H1 (cell line): Measurements from ENCODE around the gene TMBIM6. TPM values are rescaled to one million over a fixed set of nuclear protein-coding genes. Genes with fewer than 3 reads are reported as not detected.

Experiments used
- CTCF ChIA-PET: fragments of 300-600 bp; sonication (Branson Sonifier 250); formaldehyde crosslinking; loops from one replicate; lab custom pipeline; 2021; ENCODE audit not compliant: partially characterized antibody; lab: Charles Lee
- POLR2A ChIA-PET: fragments of 300-600 bp; sonication (Branson Sonifier 250); formaldehyde crosslinking; loops from one replicate; lab custom pipeline; 2021; ENCODE audit warnings: inconsistent platforms; ENCODE audit not compliant: partially characterized antibody; lab: Charles Lee
- DNase-seq, 2 experiments: peaks; one replicate each; pipeline versions ENCODE4 v3.0.0 to v3.0.0-alpha.2; 2010 to 2022; ENCODE audit warnings: low spot score in 2 of 2, low read depth in 1 of 2, mixed read lengths in 1 of 2
- FAIRE-seq: peaks from 2 replicates; lab custom pipeline; 2011; peaks lifted over from hg19 to GRCh38; lab: Jason Lieb, UNC
- H2AFZ ChIP-seq: 2 replicates; pipeline ENCODE4 v1.8.1; 2012; ENCODE audit warnings: low read length, inconsistent platforms
- H2AK5ac ChIP-seq: 2 replicates; pipeline ENCODE4 v1.6.1; 2013; ENCODE audit warnings: low read depth, low read length
- H2BK120ac ChIP-seq: replicated peaks from 2 replicates; pipeline ENCODE3; 2013; ENCODE audit warnings: low read depth, low read length, inconsistent platforms
- H2BK12ac ChIP-seq: 2 replicates; pipeline ENCODE4 v1.6.1; 2013; ENCODE audit warnings: low read depth, low read length
- H2BK15ac ChIP-seq: 2 replicates; pipeline ENCODE4 v1.6.1; 2013; ENCODE audit warnings: low read length
- H2BK20ac ChIP-seq: 2 replicates; pipeline ENCODE4 v1.6.1; 2013; ENCODE audit warnings: low read length
- H2BK5ac ChIP-seq: 2 replicates; pipeline ENCODE4 v1.6.1; 2013; ENCODE audit warnings: low read depth, low read length
- H3K14ac ChIP-seq: 2 replicates; pipeline ENCODE4 v1.6.1; 2013; ENCODE audit warnings: inconsistent platforms; ENCODE audit not compliant: insufficient read length
- H3K18ac ChIP-seq: 2 replicates; pipeline ENCODE4 v1.6.1; 2013; ENCODE audit warnings: low read length; ENCODE audit errors: extremely low read depth
- H3K23ac ChIP-seq: 2 replicates; pipeline ENCODE4 v1.6.1; 2013; ENCODE audit warnings: inconsistent platforms; ENCODE audit not compliant: insufficient read length
- H3K23me2 ChIP-seq: 2 replicates; pipeline ENCODE4 v1.6.1; 2013; ENCODE audit warnings: low read depth, low read length
- H3K27ac ChIP-seq: 2 replicates; pipeline ENCODE4 v1.6.1; 2011; ENCODE audit warnings: low read depth, low read length, inconsistent platforms
- H3K27me3 ChIP-seq, 4 experiments: replicated peaks in 1 of 4; 1 replicate in 1 of 4; 2 replicates in 3 of 4; pipeline versions ENCODE4 v1.6.1 to v1.8.1; 2011 to 2013; ENCODE audit warnings: low read length in 3 of 4, mild to moderate bottlenecking in 3 of 4, inconsistent platforms in 2 of 4, mixed read lengths in 2 of 4, moderate library complexity in 1 of 4; ENCODE audit not compliant: control insufficient read depth in 3 of 4, insufficient read depth in 3 of 4; ENCODE audit errors: extremely low read depth in 1 of 4
- H3K36me3 ChIP-seq, 4 experiments: 2 replicates each; pipeline versions ENCODE4 v1.6.1 to v1.8.1; 2011 to 2013; ENCODE audit warnings: mild to moderate bottlenecking in 4 of 4, low read length in 3 of 4, moderate library complexity in 2 of 4, control low read depth in 1 of 4, inconsistent platforms in 1 of 4; ENCODE audit not compliant: insufficient read depth in 4 of 4, control insufficient read depth in 2 of 4
- H3K4ac ChIP-seq: replicated peaks from 2 replicates; pipeline ENCODE3; 2013; ENCODE audit warnings: low read length, low read depth, mixed read lengths, inconsistent platforms; ENCODE audit not compliant: insufficient read length
- H3K4me1 ChIP-seq, 4 experiments: replicated peaks in 1 of 4; 1 replicate in 1 of 4; 2 replicates in 3 of 4; pipeline versions ENCODE4 v1.6.1 to v1.8.1; 2011 to 2013; ENCODE audit warnings: low read length in 3 of 4, inconsistent platforms in 2 of 4, mixed read lengths in 1 of 4; ENCODE audit not compliant: insufficient read depth in 4 of 4, control insufficient read depth in 3 of 4
- H3K4me2 ChIP-seq, 2 experiments: 2 replicates each; pipeline versions ENCODE4 v1.6.1 to v1.8.1; 2011 to 2013; ENCODE audit warnings: low read depth in 2 of 2, low read length in 2 of 2, control low read depth in 1 of 2, inconsistent platforms in 1 of 2, mild to moderate bottlenecking in 1 of 2; ENCODE audit not compliant: insufficient read depth in 1 of 2
- H3K4me3 ChIP-seq, 4 experiments: fragments of 200-600, 300-600 bp in 1 of 4; sonication (generic), shearing (Covaris generic), sonication (Bioruptor Twin) in 1 of 4; 2 replicates each; pipeline versions ENCODE4 v1.5.1 to v1.8.1; 2011 to 2016; ENCODE audit warnings: low read length in 4 of 4, low read depth in 3 of 4, control low read depth in 2 of 4, inconsistent platforms in 2 of 4, mild to moderate bottlenecking in 2 of 4, mixed read lengths in 1 of 4, moderate library complexity in 1 of 4; ENCODE audit not compliant: insufficient read depth in 2 of 4; ENCODE audit errors: extremely low read depth in 1 of 4
- H3K56ac ChIP-seq: replicated peaks from 2 replicates; pipeline ENCODE3; 2013; ENCODE audit warnings: low read depth, mild to moderate bottlenecking, mixed read lengths, low read length, inconsistent platforms; ENCODE audit not compliant: insufficient read length
- H3K79me1 ChIP-seq: 2 replicates; pipeline ENCODE4 v1.6.1; 2013; ENCODE audit warnings: low read depth, low read length, control low read depth
- H3K79me2 ChIP-seq, 2 experiments: 2 replicates each; pipeline versions ENCODE4 v1.6.1 to v1.8.1; 2012 to 2013; ENCODE audit warnings: low read length in 2 of 2, mild to moderate bottlenecking in 2 of 2, inconsistent platforms in 1 of 2; ENCODE audit not compliant: insufficient read depth in 2 of 2, control insufficient read depth in 1 of 2
- H3K9ac ChIP-seq, 4 experiments: replicated peaks in 1 of 4; 1 replicate in 1 of 4; 2 replicates in 3 of 4; pipeline versions ENCODE4 v1.6.1 to v1.8.1; 2011 to 2013; ENCODE audit warnings: low read depth in 3 of 4, low read length in 3 of 4, control low read depth in 2 of 4, mild to moderate bottlenecking in 2 of 4, moderate library complexity in 2 of 4, inconsistent platforms in 1 of 4; ENCODE audit errors: extremely low read depth in 1 of 4
- H3K9me3 ChIP-seq, 2 experiments: 2 replicates each; pipeline versions ENCODE4 v1.6.1 to v1.8.1; 2012 to 2013; ENCODE audit warnings: mild to moderate bottlenecking in 2 of 2, moderate library complexity in 2 of 2, control low read depth in 1 of 2, inconsistent platforms in 1 of 2, low read depth in 1 of 2, low read length in 1 of 2, mixed read lengths in 1 of 2; ENCODE audit not compliant: insufficient read depth in 2 of 2
- H4K20me1 ChIP-seq, 2 experiments: replicated peaks in 1 of 2; 2 replicates each; pipeline versions ENCODE3 to v1.8.1; 2011 to 2013; ENCODE audit warnings: inconsistent platforms in 2 of 2, low read length in 2 of 2, mild to moderate bottlenecking in 1 of 2; ENCODE audit not compliant: insufficient read depth in 2 of 2, control insufficient read depth in 1 of 2
- H4K5ac ChIP-seq: 2 replicates; pipeline ENCODE4 v1.6.1; 2013; ENCODE audit warnings: low read length, low read depth, mixed read lengths, inconsistent platforms; ENCODE audit not compliant: insufficient read length
- H4K8ac ChIP-seq: 2 replicates; pipeline ENCODE4 v1.8.0; 2013; ENCODE audit warnings: mild to moderate bottlenecking, moderate library complexity, low read length, inconsistent platforms; ENCODE audit not compliant: insufficient read depth; ENCODE audit errors: extremely low read depth
- H4K91ac ChIP-seq: replicated peaks from 2 replicates; pipeline ENCODE3; 2013; ENCODE audit warnings: low read length, mixed read lengths, inconsistent platforms; ENCODE audit not compliant: insufficient read length
- RAD21 ChIP-seq, 2 experiments: IDR thresholded peaks in 1 of 2; conservative IDR thresholded peaks in 1 of 2; 2 replicates each; pipeline ENCODE4 v1.6.1; 2011; ENCODE audit warnings: low read depth in 2 of 2, low read length in 2 of 2, improper control_type of control experiment in 1 of 2, inconsistent platforms in 1 of 2, mild to moderate bottlenecking in 1 of 2, moderate library complexity in 1 of 2
- ZNF274 ChIP-seq: IDR thresholded peaks from 2 replicates; pipeline ENCODE4 v1.7.0; 2012; ENCODE audit warnings: low read length, borderline replicate concordance; ENCODE audit errors: extremely low read depth
- WGBS, 2 experiments: shearing (Covaris generic) in 1 of 2; methylation state at CpG; one replicate each; pipeline versions ENCODE4 v1.1.6 to v1.1.7; 2013 to 2015; ENCODE audit warnings: low lambda C conversion rate in 2 of 2, mixed read lengths in 2 of 2, inconsistent platforms in 1 of 2, low coverage in 1 of 2, missing lambda C conversion rate in 1 of 2; ENCODE audit not compliant: insufficient replicate concordance in 2 of 2, insufficient coverage in 1 of 2, insufficient read length in 1 of 2; ENCODE audit errors: extremely low coverage in 1 of 2, missing lambda C conversion rate in 1 of 2; 5-methylcytosine and 5-hydroxymethylcytosine counted together
- polyA plus RNA-seq, 7 experiments: library from polyadenylated mRNA; depleted of rRNA in 3 of 7; stranded (reverse) in 5 of 7; unstranded in 2 of 7; fragments of >200 nt in 5 of 7; fragments of 200-250 nt in 2 of 7; gene quantifications; 1 replicate in 5 of 7; 2 replicates in 1 of 7; 4 replicates in 1 of 7; pipeline versions ENCODE4 v1.2.1 to v1.2.3, GENCODE V29; 2011 to 2013; ENCODE audit warnings: missing spikeins in 2 of 7, mixed read lengths in 2 of 7
- total RNA-seq: library from RNA; stranded (reverse); fragmentation: NEBNext Ultra II Directional; extraction: Animal tissue kit (Norgen Biotek cat#: 25700); gene quantifications from 2 replicates; pipeline ENCODE4 v1.2.1, GENCODE V29; 2021
- TF ChIP-seq, protein P1 (sequence below), 3 experiments: IDR thresholded peaks; 1 replicate in 2 of 3; 2 replicates in 1 of 3; pipeline versions ENCODE4 v1.5.1 to v1.6.1; 2011; ENCODE audit warnings: low read length in 3 of 3, mild to moderate bottlenecking in 3 of 3, inconsistent platforms in 2 of 3, low read depth in 1 of 3, moderate library complexity in 1 of 3; ENCODE audit not compliant: insufficient read depth in 1 of 3; ENCODE audit errors: control extremely low read depth in 1 of 3
- TF ChIP-seq, protein P2 (sequence below): IDR thresholded peaks from 2 replicates; pipeline ENCODE4 v1.6.1; 2012; ENCODE audit warnings: inconsistent platforms

Gene TMBIM6
- total and polyA plus RNA-seq, 2 of the 8 experiments (the other 6 are each of a cell fraction or from before 2014, with no cell fraction given): 423 to 556 TPM

DNA sequence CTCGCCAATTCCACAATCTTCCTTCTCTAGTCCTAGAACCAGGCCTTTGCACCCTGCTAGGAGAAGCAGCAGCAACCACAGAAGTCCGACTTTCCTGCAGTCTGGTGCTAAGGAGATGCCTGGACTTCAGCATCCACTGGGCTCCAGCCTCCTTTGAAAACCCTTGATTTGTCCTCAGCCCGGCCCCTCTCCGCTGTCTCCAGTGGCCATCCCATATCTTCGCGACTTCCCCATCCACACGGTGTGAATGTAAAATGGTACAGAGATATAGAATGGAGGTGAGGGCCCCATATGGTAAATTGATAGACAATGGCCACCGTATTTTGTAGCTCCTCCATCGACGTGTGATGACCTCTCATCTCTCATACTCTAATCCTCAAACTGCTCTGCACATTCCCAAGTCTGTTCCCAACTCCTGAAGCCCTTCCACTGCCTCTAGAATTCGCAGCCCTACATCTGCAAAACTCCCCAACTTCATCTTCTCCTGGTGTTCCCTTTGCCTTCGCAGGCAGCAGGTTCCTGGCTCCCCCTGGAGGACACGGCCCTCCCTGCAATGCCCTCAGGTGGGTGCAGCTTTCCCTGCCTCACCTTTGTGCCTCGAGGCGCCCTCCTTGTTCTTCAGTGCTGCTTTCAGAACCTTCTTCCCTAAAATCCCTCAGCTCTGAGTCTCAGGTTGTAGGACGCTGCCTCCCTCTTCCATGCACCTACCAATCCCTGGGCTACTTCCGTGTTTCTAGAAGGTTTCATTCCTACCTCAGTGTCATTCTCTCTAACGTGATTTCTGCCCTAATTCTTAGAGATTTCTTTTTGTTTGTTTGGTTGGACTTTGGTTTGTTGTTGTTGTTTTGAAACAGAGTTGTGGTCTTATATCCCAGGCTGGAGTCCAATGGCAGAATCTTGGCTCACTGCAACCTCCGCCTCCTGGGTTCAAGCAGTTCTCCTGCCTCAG, 36.7 kb downstream of the TMBIM6 start:
- no peaks in the 10 kb centered on the region for H4K20me1 ChIP-seq
- H3K56ac ChIP-seq: no peak overlapping the region
- no peak overlapping the region for H3K14ac ChIP-seq
- H4K8ac ChIP-seq: peak overlapping the region; percentile 41; the same call in 1 of the 2 replicates
- CTCF ChIA-PET: interaction anchor here (0.6 to 3.1 kb wide), 59 partner anchors 8 to 553 kb away, joined by 3 to 75 read pairs (median 4); partner anchors contain the start of genes BCDIN3D, NCKAP5L and TMBIM6
- no peak overlapping the region for H2BK120ac ChIP-seq
- 58% methylated on average over 19 of the region's 19 CpGs; no CpG with 5 or more reads in 1 of the 2 experiments for WGBS, 2 experiments
- H3K79me1 ChIP-seq: no peaks in the 10 kb centered on the region
- H2BK12ac ChIP-seq: peak overlapping the region; percentile 95; the same call in 1 of the 2 replicates
- H2AK5ac ChIP-seq: no peak overlapping the region
- H2AFZ ChIP-seq: peak overlapping the region; percentile 97
- H3K9me3 ChIP-seq: no peaks in the 10 kb centered on the region
- H3K4me2 ChIP-seq: no peak overlapping the region
- H3K9ac ChIP-seq: no peak overlapping the region
- H3K23me2 ChIP-seq: no peaks in the 10 kb centered on the region
- peak; percentile 72 to 95 for DNase-seq
- no peak overlapping the region for H3K27ac ChIP-seq
- no peak overlapping the region for H2BK20ac ChIP-seq
- H3K4ac ChIP-seq: no peak overlapping the region
- no peak overlapping the region for H3K23ac ChIP-seq
- H3K27me3 ChIP-seq: no peaks in the 10 kb centered on the region
- H4K5ac ChIP-seq: no peak overlapping the region
- H3K4me1 ChIP-seq: peaks cover 0 to 2% (median 0%) of the 10 kb centered on the region in 4 experiments; a peak in 2 of 7 replicates
- no peak overlapping the region for H4K91ac ChIP-seq
- H3K36me3 ChIP-seq: no peaks in the 10 kb centered on the region
- no peak for TF ChIP-seq ZNF274
- peak; percentile 69 to 76 for TF ChIP-seq RAD21 (IDR thresholded peaks at IDR 0.05 in 1 of 2, conservative IDR thresholded peaks at IDR 0.05 in 1 of 2; ENCODE audit: low read depth in 2 of 2, low read length in 2 of 2)
- TF ChIP-seq, protein P1, sequence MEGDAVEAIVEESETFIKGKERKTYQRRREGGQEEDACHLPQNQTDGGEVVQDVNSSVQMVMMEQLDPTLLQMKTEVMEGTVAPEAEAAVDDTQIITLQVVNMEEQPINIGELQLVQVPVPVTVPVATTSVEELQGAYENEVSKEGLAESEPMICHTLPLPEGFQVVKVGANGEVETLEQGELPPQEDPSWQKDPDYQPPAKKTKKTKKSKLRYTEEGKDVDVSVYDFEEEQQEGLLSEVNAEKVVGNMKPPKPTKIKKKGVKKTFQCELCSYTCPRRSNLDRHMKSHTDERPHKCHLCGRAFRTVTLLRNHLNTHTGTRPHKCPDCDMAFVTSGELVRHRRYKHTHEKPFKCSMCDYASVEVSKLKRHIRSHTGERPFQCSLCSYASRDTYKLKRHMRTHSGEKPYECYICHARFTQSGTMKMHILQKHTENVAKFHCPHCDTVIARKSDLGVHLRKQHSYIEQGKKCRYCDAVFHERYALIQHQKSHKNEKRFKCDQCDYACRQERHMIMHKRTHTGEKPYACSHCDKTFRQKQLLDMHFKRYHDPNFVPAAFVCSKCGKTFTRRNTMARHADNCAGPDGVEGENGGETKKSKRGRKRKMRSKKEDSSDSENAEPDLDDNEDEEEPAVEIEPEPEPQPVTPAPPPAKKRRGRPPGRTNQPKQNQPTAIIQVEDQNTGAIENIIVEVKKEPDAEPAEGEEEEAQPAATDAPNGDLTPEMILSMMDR (IDR thresholded peaks at IDR 0.05; ENCODE audit: control extremely low read depth in 1 of 3, insufficient read depth in 1 of 3, low read depth in 1 of 3, low read length in 3 of 3): peak; percentile 89 to 100 (median 97)
- TF ChIP-seq, protein P2, sequence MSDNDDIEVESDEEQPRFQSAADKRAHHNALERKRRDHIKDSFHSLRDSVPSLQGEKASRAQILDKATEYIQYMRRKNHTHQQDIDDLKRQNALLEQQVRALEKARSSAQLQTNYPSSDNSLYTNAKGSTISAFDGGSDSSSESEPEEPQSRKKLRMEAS: peak; percentile 63
- FAIRE-seq: peak; percentile 65
- no peak overlapping the region for H3K4me3 ChIP-seq
- peak overlapping the region; percentile 33; the same call in 1 of the 2 replicates for H2BK15ac ChIP-seq
- no peaks in the 10 kb centered on the region for H3K79me2 ChIP-seq
- no peak overlapping the region; the same call in 1 of the 2 replicates for H2BK5ac ChIP-seq
- POLR2A ChIA-PET: interaction anchor here (0.6 to 2.3 kb wide), 13 partner anchors 10 to 272 kb away, joined by 3 to 9 read pairs (median 4); partner anchors contain the start of genes BCDIN3D, NCKAP5L and TMBIM6
- H3K18ac ChIP-seq: peak overlapping the region; percentile 78; the same call in 1 of the 2 replicates
